Endothelial cell (in vitro differentiated cells): Measurements from ENCODE around the gene EXOSC2. TPM values are rescaled to one million over a fixed set of nuclear protein-coding genes. Genes with fewer than 3 reads are reported as not detected.

ENCODE experiments used
- DNase-seq: peaks from one replicate; pipeline ENCODE4 v3.0.0; 2021; ENCODE audit warnings: low spot score
- H3K27ac Mint-ChIP-seq: one replicate; pipeline ENCODE4 v1.8.0; 2021; ENCODE audit warnings: mixed read lengths, inconsistent platforms; ENCODE audit not compliant: unreplicated experiment
- H3K27me3 Mint-ChIP-seq: one replicate; pipeline ENCODE4 v1.8.0; 2021; ENCODE audit warnings: mild to moderate bottlenecking, moderate library complexity, mixed read lengths, inconsistent platforms; ENCODE audit not compliant: unreplicated experiment
- H3K36me3 Mint-ChIP-seq: one replicate; pipeline ENCODE4 v1.8.0; 2021; ENCODE audit warnings: mild to moderate bottlenecking, low read depth, mixed read lengths, inconsistent platforms; ENCODE audit not compliant: unreplicated experiment
- H3K4me1 Mint-ChIP-seq: one replicate; pipeline ENCODE4 v1.8.0; 2021; ENCODE audit warnings: mild to moderate bottlenecking, mixed read lengths, inconsistent platforms; ENCODE audit not compliant: unreplicated experiment
- H3K4me3 Mint-ChIP-seq: one replicate; pipeline ENCODE4 v1.8.0; 2021; ENCODE audit warnings: mild to moderate bottlenecking, mixed read lengths, inconsistent platforms; ENCODE audit not compliant: unreplicated experiment
- H3K9me3 Mint-ChIP-seq: one replicate; pipeline ENCODE4 v1.8.0; 2021; ENCODE audit warnings: mixed read lengths, inconsistent platforms; ENCODE audit not compliant: unreplicated experiment
- CTCF ChIP-seq: fragments of 200-600 bp; sonication (generic); IDR thresholded peaks from one replicate; pipeline ENCODE4 v1.5.0; 2021; ENCODE audit warnings: antibody characterized with exemption; ENCODE audit not compliant: unreplicated experiment
- total RNA-seq: library from RNA; stranded (reverse); fragmentation: NEBNext Ultra II Directional; extraction: Animal tissue kit (Norgen Biotek cat#: 25700); gene quantifications from one replicate; pipeline ENCODE4 v1.2.1, GENCODE V29; 2021; ENCODE audit not compliant: unreplicated experiment

Gene EXOSC2
- total RNA-seq, 1 donor from 2014 or later: 26.0 TPM

- Mint-ChIP-seq H3K27ac (no peak overlapping the region), H3K4me3 (no peak overlapping the region), H3K27me3 (peaks cover 27% of the 10 kb centered on the region), H3K4me1 (peaks cover 5% of the 10 kb centered on the region), H3K36me3 (peaks cover 3% of the 10 kb centered on the region), H3K9me3 (no peaks in the 10 kb centered on the region)
- DNase-seq: no peak
- no peak for TF ChIP-seq CTCF
These were observed 34.5 kb upstream of the EXOSC2 start for GRCh38 chr9:130658893-130659698.

- Mint-ChIP-seq H3K4me1 (peaks cover 5% of the 10 kb centered on the region), H3K27ac (no peak overlapping the region), H3K36me3 (peaks cover 3% of the 10 kb centered on the region), H3K9me3 (no peaks in the 10 kb centered on the region), H3K4me3 (no peak overlapping the region), H3K27me3 (peaks cover 27% of the 10 kb centered on the region)
- TF ChIP-seq CTCF: no peak
- no peak for DNase-seq
These were observed 33.8 kb upstream of the EXOSC2 start for GRCh38 chr9:130659699-130660248.

GRCh38 chr9:130660326-130660682 is 33.3 kb upstream of the EXOSC2 start:
- peaks cover 28% of the 10 kb centered on the region for H3K27me3 Mint-ChIP-seq
- H3K4me1 Mint-ChIP-seq: peaks cover 6% of the 10 kb centered on the region
- no peak overlapping the region for H3K4me3 Mint-ChIP-seq
- H3K36me3 Mint-ChIP-seq: peaks cover 4% of the 10 kb centered on the region
- no peak overlapping the region for H3K27ac Mint-ChIP-seq
- no peaks in the 10 kb centered on the region for H3K9me3 Mint-ChIP-seq
- no peak for TF ChIP-seq CTCF
- DNase-seq: no peak

- DNase-seq: no peak
- Mint-ChIP-seq H3K36me3 (peaks cover 7% of the 10 kb centered on the region), H3K27ac (no peak overlapping the region), H3K4me1 (peaks cover 7% of the 10 kb centered on the region), H3K4me3 (no peak overlapping the region), H3K9me3 (no peaks in the 10 kb centered on the region), H3K27me3 (peaks cover 30% of the 10 kb centered on the region)
- no peak for TF ChIP-seq CTCF
These were observed 32.7 kb upstream of the EXOSC2 start for GRCh38 chr9:130660683-130661450.
